AG10803 (cell line): Measurements from ENCODE around the gene SEMA6B.

Experiments
- DNase-seq: peaks from one replicate; pipeline ENCODE4 v3.0.0; 2010; ENCODE audit warnings: low read depth
- H3K4me3 ChIP-seq: 2 replicates; pipeline ENCODE4 v1.5.1; 2011; ENCODE audit warnings: mild to moderate bottlenecking, low read length, control low read depth
- TF ChIP-seq, protein P1 (sequence below): conservative IDR thresholded peaks from 2 replicates; pipeline ENCODE4 v1.5.1; 2011; ENCODE audit warnings: mild to moderate bottlenecking, low read length, control low read depth, inconsistent platforms

Gene SEMA6B

DNA sequence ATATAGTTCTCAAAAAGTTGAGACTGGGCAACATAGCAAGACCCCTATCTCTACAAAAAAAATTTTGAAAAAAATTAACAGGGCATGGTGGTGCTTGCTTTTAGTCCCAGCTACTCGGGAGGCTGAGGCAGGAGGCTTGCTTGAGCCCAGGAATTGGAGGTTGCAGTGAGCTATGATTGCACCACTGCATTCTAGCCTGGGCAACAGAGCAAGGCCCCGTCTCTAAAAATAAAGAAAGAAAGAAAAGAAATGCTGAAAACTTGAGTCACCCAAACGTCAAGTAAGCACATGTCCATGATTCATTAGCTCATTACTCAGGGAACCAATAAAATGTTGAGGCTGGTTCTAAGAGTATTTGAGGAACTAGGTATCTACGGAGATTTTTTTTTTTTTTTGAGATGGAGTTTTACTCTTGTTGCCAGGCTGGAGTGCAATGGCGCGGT, 33.9 kb upstream of the SEMA6B start:
- TF ChIP-seq, protein P1, sequence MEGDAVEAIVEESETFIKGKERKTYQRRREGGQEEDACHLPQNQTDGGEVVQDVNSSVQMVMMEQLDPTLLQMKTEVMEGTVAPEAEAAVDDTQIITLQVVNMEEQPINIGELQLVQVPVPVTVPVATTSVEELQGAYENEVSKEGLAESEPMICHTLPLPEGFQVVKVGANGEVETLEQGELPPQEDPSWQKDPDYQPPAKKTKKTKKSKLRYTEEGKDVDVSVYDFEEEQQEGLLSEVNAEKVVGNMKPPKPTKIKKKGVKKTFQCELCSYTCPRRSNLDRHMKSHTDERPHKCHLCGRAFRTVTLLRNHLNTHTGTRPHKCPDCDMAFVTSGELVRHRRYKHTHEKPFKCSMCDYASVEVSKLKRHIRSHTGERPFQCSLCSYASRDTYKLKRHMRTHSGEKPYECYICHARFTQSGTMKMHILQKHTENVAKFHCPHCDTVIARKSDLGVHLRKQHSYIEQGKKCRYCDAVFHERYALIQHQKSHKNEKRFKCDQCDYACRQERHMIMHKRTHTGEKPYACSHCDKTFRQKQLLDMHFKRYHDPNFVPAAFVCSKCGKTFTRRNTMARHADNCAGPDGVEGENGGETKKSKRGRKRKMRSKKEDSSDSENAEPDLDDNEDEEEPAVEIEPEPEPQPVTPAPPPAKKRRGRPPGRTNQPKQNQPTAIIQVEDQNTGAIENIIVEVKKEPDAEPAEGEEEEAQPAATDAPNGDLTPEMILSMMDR: no peak
- peak; percentile 46 for DNase-seq

DNA sequence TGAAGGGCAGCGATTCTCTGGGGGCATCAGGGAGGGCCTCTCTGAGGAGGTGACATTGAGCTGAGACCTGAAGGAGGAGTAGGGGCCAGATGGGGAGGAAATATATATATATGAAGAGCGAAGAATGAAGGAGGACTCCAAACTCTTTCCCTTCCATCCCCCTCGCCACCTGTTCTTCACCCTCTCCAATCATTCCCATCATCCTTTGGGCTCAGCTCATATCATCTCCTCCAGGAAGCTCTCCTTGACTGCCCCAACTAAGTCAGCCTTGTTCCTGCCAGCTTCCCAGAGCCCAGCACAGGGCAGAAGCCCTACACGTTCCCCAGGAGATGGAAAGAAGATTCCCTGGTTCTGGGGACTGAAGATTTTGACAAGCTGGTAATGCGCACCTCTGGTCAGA, 33.0 kb upstream of the SEMA6B start:
- TF ChIP-seq, protein P1: no peak
- DNase-seq: no peak
- no peak overlapping the region for H3K4me3 ChIP-seq

More for the DNA sequence above, 33.9 kb upstream of the SEMA6B start:
- H3K4me3 ChIP-seq: no peak overlapping the region

DNA sequence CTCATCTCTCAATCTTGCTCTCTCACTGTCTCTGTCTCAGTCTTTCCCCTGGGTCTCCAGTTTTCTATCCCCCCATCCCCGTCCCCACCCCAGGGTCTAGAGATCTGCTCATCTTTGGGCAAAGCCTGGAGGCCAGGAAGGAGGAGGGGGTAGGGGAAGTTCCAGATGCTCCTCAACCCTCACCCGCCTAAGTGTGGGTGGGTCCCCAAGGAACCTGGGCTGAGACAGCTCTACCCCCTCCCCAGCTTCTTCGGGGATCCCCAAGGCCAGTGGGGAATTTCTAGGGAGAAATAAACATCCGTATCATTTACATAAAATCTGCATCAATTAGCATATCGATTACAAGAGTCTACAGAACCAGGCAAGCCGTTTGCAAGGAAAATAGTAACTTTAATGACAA, 31.8 kb upstream of the SEMA6B start:
- TF ChIP-seq, protein P1: no peak
- no peak overlapping the region for H3K4me3 ChIP-seq
- DNase-seq: no peak

DNA sequence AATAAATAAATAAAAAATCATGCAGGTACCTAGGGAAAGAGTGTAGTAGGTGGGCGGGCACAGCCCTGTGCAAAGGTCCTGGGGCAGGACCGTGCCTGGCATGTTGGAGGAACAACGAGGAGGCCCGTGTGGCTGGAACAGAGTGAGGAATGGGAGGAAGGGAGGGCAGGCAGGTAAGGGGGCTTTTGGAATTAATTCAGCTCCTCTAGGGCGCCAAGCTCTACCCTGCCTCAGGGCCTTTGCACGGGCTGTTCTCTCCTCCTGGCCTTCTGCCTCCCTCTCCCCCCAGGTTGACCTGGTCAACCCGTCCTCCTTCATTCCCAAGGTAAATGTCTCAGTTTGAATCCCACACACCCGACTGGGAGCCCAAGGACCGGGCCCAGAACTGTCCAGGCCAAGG, 31.1 kb upstream of the SEMA6B start:
- no peak for DNase-seq
- TF ChIP-seq, protein P1: no peak
- no peak overlapping the region for H3K4me3 ChIP-seq

DNA sequence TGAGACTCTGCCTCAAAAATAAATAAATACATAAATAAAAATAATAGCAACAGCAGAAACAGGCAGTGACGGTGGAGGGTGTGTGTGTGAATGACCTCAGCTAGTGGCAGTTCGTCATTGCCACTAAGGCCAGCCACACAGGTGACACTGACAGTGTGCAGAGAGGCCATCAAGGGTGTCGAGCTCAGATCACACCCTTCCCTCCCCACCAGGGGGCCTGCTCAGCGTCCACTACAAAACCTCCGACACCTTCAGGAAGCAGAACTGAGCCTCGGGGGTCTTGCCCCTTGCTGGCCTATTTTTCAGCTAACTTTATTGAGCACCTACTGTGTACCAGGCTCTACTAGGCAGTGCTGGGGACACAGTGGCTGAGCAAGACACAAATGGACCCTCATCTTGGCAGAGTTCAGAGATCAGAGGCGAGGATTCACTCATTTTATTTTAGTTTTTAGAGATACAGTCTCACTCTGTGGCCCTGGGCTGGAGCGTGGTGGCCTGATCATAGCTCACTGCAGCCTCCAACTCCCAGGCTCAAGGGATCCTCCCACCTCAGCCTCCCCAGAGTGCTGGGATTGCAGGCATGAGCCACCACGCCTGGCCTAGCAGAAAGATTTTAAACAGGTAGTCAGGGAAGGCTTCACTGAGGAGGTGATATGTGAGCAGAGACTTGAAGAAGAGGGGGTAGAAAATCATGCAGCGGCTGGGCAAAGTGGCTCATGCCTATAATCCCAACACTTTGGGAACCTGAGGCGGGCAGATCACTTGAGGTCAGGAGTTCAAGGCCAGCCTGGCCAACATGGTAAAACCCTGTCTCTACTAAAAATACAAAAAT, 30.3 kb upstream of the SEMA6B start:
- DNase-seq: no peak
- H3K4me3 ChIP-seq: no peak overlapping the region
- TF ChIP-seq, protein P1: peak; percentile 36

DNA sequence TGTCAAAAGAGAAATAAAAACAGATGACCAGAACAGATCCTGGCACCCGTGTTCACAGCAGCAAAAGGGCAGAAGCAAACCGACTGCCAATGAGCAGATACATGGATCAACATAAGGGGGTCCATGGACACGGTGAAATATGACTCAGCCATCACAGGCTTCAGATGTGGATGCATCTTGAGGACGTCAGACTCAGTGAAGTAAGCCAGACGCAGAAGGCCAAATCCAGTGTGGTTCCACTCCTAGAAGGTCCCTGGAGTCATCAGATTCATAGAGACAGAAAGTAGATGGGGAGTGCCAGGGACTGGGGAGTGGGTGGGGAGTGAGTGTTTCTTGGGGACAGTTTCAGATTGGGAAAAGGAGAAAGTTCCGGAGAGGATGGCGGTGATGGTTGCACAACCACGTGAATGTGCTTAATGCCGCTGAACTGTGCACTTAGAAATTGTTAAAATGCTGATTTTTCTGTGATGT, 28.8 kb upstream of the SEMA6B start:
- TF ChIP-seq, protein P1: no peak
- H3K4me3 ChIP-seq: no peak overlapping the region
- DNase-seq: peak; percentile 21

DNA sequence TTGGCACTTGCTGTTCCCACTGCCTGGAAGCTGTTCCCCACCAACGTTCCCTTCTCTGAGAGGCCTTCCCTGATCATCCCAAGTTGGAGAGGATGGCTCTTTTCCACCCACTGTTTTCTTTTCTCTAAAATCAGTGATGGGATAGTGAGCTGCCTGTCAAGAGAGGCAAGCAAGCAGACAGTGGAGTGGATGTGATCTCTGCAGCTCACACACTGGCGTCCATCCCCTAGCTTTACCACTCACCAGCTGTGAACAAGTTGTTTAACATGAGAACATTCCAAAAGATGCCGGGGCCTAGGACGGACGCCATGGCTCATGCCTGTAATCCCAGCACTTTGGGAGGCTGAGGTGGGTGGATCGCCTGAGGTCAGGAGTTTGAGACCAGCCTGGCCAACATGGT, 28.0 kb upstream of the SEMA6B start:
- DNase-seq: no peak
- TF ChIP-seq, protein P1: no peak
- no peak overlapping the region for H3K4me3 ChIP-seq
